Ovary (tissue), 3 donors: ENCODE measurements around the gene BDNF.

Experiments used
- CTCF ChIP-seq, 3 donors: fragments of 450-650 bp in 2 of 3; fragments of 200-600 bp in 1 of 3; IDR thresholded peaks; one replicate each; pipeline versions ENCODE4 v1.5.1 to v1.8.0; 2016 to 2022; ENCODE audit warnings: antibody characterized with exemption in 3 of 3, mild to moderate bottlenecking in 1 of 3
- EP300 ChIP-seq: sonication (generic); formaldehyde crosslinking; IDR thresholded peaks from one replicate; pipeline ENCODE4 v1.6.1; 2017; ENCODE audit warnings: antibody characterized with exemption
- donor health status: DM: no; HTN: no; CAD: no.

- TF ChIP-seq CTCF (IDR thresholded peaks at IDR 0.05) (no peak), EP300 (no peak)
These were observed 80.4 kb downstream of the BDNF start for GRCh38 chr11:27619763-27620335.
